Measurements from ENCODE around the gene YBX2. TPM values are rescaled to one million over a fixed set of nuclear protein-coding genes. Genes with fewer than 3 reads are reported as not detected.

Gene YBX2
- total and polyA plus RNA-seq, 8 donors, result 0.37 to 2.5 (median 1.5) TPM

GRCh38 chr17:7262935-7263800, 31.3 kb downstream of the YBX2 start:
- Histone ChIP-seq H3K9me3 (no peaks in the 10 kb centered on the region), H3K4me3 (peak overlapping the region; percentile 56 to 59), H3K27me3 (peaks cover 10 to 58% of the 10 kb centered on the region in 2 donors), H3K36me3 (peaks cover 0 to 23% of the 10 kb centered on the region in 2 donors), H3K27ac (peak overlapping the region; percentile 46 to 88), H3K4me1 (peaks cover 3 to 46% of the 10 kb centered on the region in 2 donors)
- intact Hi-C loops (cut with DNase I), result no loop called here
- DNase-seq (peak in 2 of 4 donors; percentile 60 to 81), ATAC-seq (peak; percentile 72)
- TF ChIP-seq CTCF (IDR thresholded peaks at IDR 0.05), result no peak

- H3K4me3 ChIP-seq, result peak within 1 kb of the TSS; percentile 56 to 59
- no peaks in the 10 kb centered on the region for H3K9me3 ChIP-seq
- intact Hi-C loops (cut with DNase I), result no loop called here
- DNase-seq (peak in 3 of 4 donors; percentile 89 to 93 (median 90)), ATAC-seq (peak; percentile 79)
- H3K4me1 ChIP-seq, result peaks cover 3 to 46% of the 10 kb centered on the region in 2 donors
- H3K27ac ChIP-seq, result peak within 1 kb of the TSS; percentile 86 to 88
- peaks cover 0 to 30% of the 10 kb centered on the region in 2 donors for H3K36me3 ChIP-seq
- peaks cover 10 to 58% of the 10 kb centered on the region in 2 donors for H3K27me3 ChIP-seq
- no peak for TF ChIP-seq CTCF (IDR thresholded peaks at IDR 0.05)
These were observed 32.1 kb downstream of the YBX2 start, which contains the start of gene CLDN7 for GRCh38 chr17:7262192-7262934. Gene CLDN7, minus strand, starts transcription at chr17:7262478. Its CDS starts 435 bp downstream, at chr17:7262043.

GRCh38 chr17:7261379-7262191, 32.9 kb downstream of the YBX2 start:
- Histone ChIP-seq H3K27me3 (peaks cover 10 to 58% of the 10 kb centered on the region in 2 donors), H3K4me3 (peak overlapping the region; percentile 56 to 59), H3K27ac (peak overlapping the region; percentile 86 to 88), H3K4me1 (peaks cover 3 to 46% of the 10 kb centered on the region in 2 donors), H3K36me3 (peaks cover 0 to 38% of the 10 kb centered on the region in 2 donors), H3K9me3 (no peaks in the 10 kb centered on the region)
- intact Hi-C loops (cut with DNase I), result no loop called here
- ATAC-seq (peak; percentile 2), DNase-seq (peak in 1 of 4 donors; percentile 82)
- TF ChIP-seq CTCF (IDR thresholded peaks at IDR 0.05), result no peak

GRCh38 chr17:7260651-7261378, 33.6 kb downstream of the YBX2 start:
- peak; percentile 68 for ATAC-seq
- peak overlapping the region; percentile 56 to 59 for H3K4me3 ChIP-seq
- intact Hi-C loops (cut with DNase I), result no loop called here
- peaks cover 0 to 46% of the 10 kb centered on the region in 2 donors for H3K36me3 ChIP-seq
- peaks cover 3 to 46% of the 10 kb centered on the region in 2 donors for H3K4me1 ChIP-seq
- H3K27me3 ChIP-seq, result peaks cover 10 to 55% of the 10 kb centered on the region in 2 donors
- H3K9me3 ChIP-seq, result no peaks in the 10 kb centered on the region
- H3K27ac ChIP-seq, result peak overlapping the region; percentile 86 to 88
- peak in 3 of 4 donors; percentile 67 to 93 (median 83) for DNase-seq
- TF ChIP-seq CTCF (IDR thresholded peaks at IDR 0.05), result no peak

Measured in left lung (tissue), 10 donors.